ENCODE results near the gene NGLY1.

NGLY1 gene

GRCh38 chr3:25690768-25691533, 92.3 kb downstream of the NGLY1 start:
- Histone ChIP-seq H3K4me2 (ENCODE audit: low read depth, low read length) (no peak overlapping the region), H3K9me3 (replicated peaks; ENCODE audit: insufficient read depth, low read length) (no peaks in the 10 kb centered on the region), H4K20me1 (ENCODE audit: insufficient read depth, low read length) (no peaks in the 10 kb centered on the region), H3K9ac (ENCODE audit: low read length) (no peak overlapping the region), H3K9me2 (replicated peaks; ENCODE audit: insufficient read depth, low read length) (no peaks in the 10 kb centered on the region), H3K27ac (ENCODE audit: low read length) (no peak overlapping the region), H3K4me1 (ENCODE audit: low read length) (no peaks in the 10 kb centered on the region), H2AFZ (ENCODE audit: low read length) (no peak overlapping the region), H3K36me3 (replicated peaks; ENCODE audit: insufficient read depth, low read length) (no peaks in the 10 kb centered on the region), H3K4me3 (ENCODE audit: low read length) (no peak overlapping the region), H3F3A (ENCODE audit: insufficient read depth, low read length) (no peaks in the 10 kb centered on the region), H3K27me3 (replicated peaks; ENCODE audit: insufficient read depth, low read length) (no peaks in the 10 kb centered on the region), H3K79me2 (ENCODE audit: low read length) (no peaks in the 10 kb centered on the region)
- no peak for TF ChIP-seq EZH2phosphoT487 (IDR thresholded peaks at IDR 0.05; ENCODE audit: low read length)
- no peak for TF ChIP-seq CTCF (IDR thresholded peaks at IDR 0.05; ENCODE audit: low read length)
- TF ChIP-seq EZH2 (optimal IDR thresholded peaks at IDR 0.05; ENCODE audit: low read depth, low read length): no peak
- DNase-seq: no peak

DNA sequence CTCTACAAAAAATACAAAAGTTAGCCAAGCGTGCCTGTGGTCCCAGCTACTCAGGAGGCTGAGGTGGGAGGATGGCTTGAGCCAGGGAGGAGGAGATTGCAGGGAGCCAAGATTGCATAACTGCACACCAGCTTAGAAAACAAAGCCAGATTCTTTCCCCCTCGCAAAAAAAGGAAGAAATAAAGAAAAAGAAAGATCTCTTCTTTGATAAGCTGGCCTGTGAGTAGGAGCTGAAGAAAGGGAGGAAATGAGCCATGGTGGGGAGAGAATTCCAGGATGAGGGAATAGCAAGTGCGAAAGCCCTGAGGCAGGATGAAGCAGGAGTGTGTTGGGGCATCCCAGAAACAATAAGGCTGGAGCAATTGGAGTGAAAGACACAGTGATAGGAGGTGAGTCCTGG, 94.0 kb downstream of the NGLY1 start:
- no peaks in the 10 kb centered on the region for H3K4me1 ChIP-seq (ENCODE audit: low read length)
- no peaks in the 10 kb centered on the region for H3K36me3 ChIP-seq (replicated peaks; ENCODE audit: insufficient read depth, low read length)
- TF ChIP-seq EZH2 (optimal IDR thresholded peaks at IDR 0.05; ENCODE audit: low read depth, low read length) (no peak), CTCF (IDR thresholded peaks at IDR 0.05; ENCODE audit: low read length) (no peak), EZH2phosphoT487 (IDR thresholded peaks at IDR 0.05; ENCODE audit: low read length) (no peak)
- H3F3A ChIP-seq (ENCODE audit: insufficient read depth, low read length): no peaks in the 10 kb centered on the region
- H3K27me3 ChIP-seq (replicated peaks; ENCODE audit: insufficient read depth, low read length): no peaks in the 10 kb centered on the region
- no peak overlapping the region for H3K27ac ChIP-seq (ENCODE audit: low read length)
- H3K4me2 ChIP-seq (ENCODE audit: low read depth, low read length): no peak overlapping the region
- no peak overlapping the region for H3K9ac ChIP-seq (ENCODE audit: low read length)
- no peaks in the 10 kb centered on the region for H4K20me1 ChIP-seq (ENCODE audit: insufficient read depth, low read length)
- no peak overlapping the region for H2AFZ ChIP-seq (ENCODE audit: low read length)
- no peaks in the 10 kb centered on the region for H3K9me2 ChIP-seq (replicated peaks; ENCODE audit: insufficient read depth, low read length)
- no peaks in the 10 kb centered on the region for H3K9me3 ChIP-seq (replicated peaks; ENCODE audit: insufficient read depth, low read length)
- no peak overlapping the region for H3K4me3 ChIP-seq (ENCODE audit: low read length)
- DNase-seq: no peak
- H3K79me2 ChIP-seq (ENCODE audit: low read length): no peaks in the 10 kb centered on the region

DNA sequence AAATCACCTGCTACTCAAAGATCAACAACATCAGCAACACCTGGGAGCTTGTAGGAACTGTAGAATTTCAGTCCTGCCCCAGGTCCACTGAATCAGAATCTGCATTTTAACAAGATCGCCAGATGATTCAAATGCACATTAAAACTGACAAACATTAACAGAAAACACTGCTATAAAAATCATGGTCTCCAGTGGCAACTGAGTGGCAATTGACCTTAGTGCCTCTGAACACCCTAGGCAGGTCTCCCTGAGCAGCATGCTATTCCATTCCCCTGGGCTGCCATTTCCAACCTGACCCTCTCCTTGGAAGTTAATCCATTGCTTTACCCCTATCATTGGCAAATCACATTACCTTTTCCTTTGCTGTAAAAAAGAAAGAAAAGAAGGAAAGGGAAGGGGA, 95.5 kb downstream of the NGLY1 start:
- TF ChIP-seq CTCF (IDR thresholded peaks at IDR 0.05; ENCODE audit: low read length) (no peak), EZH2 (optimal IDR thresholded peaks at IDR 0.05; ENCODE audit: low read depth, low read length) (no peak), EZH2phosphoT487 (IDR thresholded peaks at IDR 0.05; ENCODE audit: low read length) (no peak)
- Histone ChIP-seq H3K36me3 (replicated peaks; ENCODE audit: insufficient read depth, low read length) (no peaks in the 10 kb centered on the region), H3K27me3 (replicated peaks; ENCODE audit: insufficient read depth, low read length) (no peaks in the 10 kb centered on the region), H3F3A (ENCODE audit: insufficient read depth, low read length) (no peaks in the 10 kb centered on the region), H3K9ac (ENCODE audit: low read length) (no peak overlapping the region), H3K4me1 (ENCODE audit: low read length) (no peaks in the 10 kb centered on the region), H3K27ac (ENCODE audit: low read length) (no peak overlapping the region), H3K9me3 (replicated peaks; ENCODE audit: insufficient read depth, low read length) (no peaks in the 10 kb centered on the region), H2AFZ (ENCODE audit: low read length) (no peak overlapping the region), H3K4me3 (ENCODE audit: low read length) (no peak overlapping the region), H3K9me2 (replicated peaks; ENCODE audit: insufficient read depth, low read length) (no peaks in the 10 kb centered on the region), H3K79me2 (ENCODE audit: low read length) (no peaks in the 10 kb centered on the region), H3K4me2 (ENCODE audit: low read depth, low read length) (no peak overlapping the region), H4K20me1 (ENCODE audit: insufficient read depth, low read length) (no peaks in the 10 kb centered on the region)
- DNase-seq: no peak

Measured in MM.1S (cell line).